Brain microvascular endothelial cell (primary cell): ENCODE results near the gene LAMTOR4.

ENCODE experiments used
- DNase-seq: peaks from one replicate; pipeline ENCODE4 v3.0.0-alpha.2; 2020
- H3K27ac ChIP-seq: fragments of 250-450 bp; sonication (Bioruptor Pico); 2 replicates; pipeline ENCODE4 v1.5.1; 2020; ENCODE audit warnings: mild to moderate bottlenecking, moderate library complexity
- H3K27me3 ChIP-seq: fragments of 250-450 bp; sonication (Bioruptor Pico); replicated peaks from 2 replicates; pipeline ENCODE4 v1.5.1; 2020; ENCODE audit warnings: mild to moderate bottlenecking
- H3K36me3 ChIP-seq: fragments of 250-450 bp; sonication (Bioruptor Pico); replicated peaks from 2 replicates; pipeline ENCODE4 v1.5.1; 2020; ENCODE audit warnings: mild to moderate bottlenecking
- H3K4me3 ChIP-seq: 2 replicates; pipeline ENCODE4 v1.5.1; 2011; ENCODE audit warnings: low read depth, mild to moderate bottlenecking, control low read depth, low read length, moderate library complexity
- in situ Hi-C: cut with HindIII; loops from 2 replicates; pipeline ENCODE4 v1.10.0; 2017; ENCODE audit warnings: low sequenced_read_pairs, low pct_ligation_motif_present
- TF ChIP-seq, protein P1 (sequence below): IDR thresholded peaks from 2 replicates; pipeline ENCODE4 v1.5.1; 2011; ENCODE audit warnings: low read depth, mild to moderate bottlenecking, moderate library complexity, low read length, control low read depth, inconsistent platforms; ENCODE audit errors: missing control alignments

LAMTOR4 gene

DNA sequence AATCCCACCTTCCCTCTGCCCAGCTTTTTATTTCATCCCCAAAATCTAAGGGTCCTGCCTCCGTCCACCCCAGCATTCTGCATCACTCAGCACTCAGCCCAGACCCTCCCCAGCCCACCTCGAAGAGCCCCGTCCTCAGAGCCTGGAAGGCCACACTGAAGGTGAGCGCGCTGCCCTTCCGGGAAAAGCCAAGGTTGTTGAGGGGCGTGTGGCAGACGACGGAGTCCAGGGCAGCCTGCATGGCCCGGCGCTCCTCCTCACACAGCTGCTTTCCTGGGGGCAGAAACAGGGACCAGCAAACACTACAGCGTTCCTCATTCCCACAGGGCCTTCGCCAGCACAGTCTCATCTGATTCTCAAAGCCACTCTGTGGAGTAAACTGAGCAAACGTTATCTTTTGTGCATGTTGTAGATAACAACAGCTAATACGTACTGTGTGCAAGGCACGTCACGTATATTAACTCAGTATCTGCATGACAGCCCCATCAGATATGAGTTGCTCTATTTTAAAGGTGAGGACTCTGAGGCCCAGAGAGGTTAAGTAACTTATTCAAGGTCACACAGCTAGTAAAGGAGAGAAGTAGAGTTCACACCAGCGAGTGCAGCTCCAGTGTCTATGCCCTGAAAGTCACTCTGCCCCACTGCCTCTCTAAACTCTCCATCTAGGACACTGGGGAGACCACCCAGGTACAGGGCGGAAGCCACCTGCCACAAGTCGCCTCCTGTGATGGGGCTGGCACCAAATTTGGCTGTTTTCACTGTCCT is 7.0 kb downstream of the LAMTOR4 start:
- TF ChIP-seq, protein P1, sequence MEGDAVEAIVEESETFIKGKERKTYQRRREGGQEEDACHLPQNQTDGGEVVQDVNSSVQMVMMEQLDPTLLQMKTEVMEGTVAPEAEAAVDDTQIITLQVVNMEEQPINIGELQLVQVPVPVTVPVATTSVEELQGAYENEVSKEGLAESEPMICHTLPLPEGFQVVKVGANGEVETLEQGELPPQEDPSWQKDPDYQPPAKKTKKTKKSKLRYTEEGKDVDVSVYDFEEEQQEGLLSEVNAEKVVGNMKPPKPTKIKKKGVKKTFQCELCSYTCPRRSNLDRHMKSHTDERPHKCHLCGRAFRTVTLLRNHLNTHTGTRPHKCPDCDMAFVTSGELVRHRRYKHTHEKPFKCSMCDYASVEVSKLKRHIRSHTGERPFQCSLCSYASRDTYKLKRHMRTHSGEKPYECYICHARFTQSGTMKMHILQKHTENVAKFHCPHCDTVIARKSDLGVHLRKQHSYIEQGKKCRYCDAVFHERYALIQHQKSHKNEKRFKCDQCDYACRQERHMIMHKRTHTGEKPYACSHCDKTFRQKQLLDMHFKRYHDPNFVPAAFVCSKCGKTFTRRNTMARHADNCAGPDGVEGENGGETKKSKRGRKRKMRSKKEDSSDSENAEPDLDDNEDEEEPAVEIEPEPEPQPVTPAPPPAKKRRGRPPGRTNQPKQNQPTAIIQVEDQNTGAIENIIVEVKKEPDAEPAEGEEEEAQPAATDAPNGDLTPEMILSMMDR, result no peak
- in situ Hi-C loops, result no loop called here
- Histone ChIP-seq H3K27me3 (no peaks in the 10 kb centered on the region), H3K4me3 (no peak overlapping the region), H3K36me3 (peaks cover 39% of the 10 kb centered on the region), H3K27ac (no peak overlapping the region)
- no peak for DNase-seq

DNA sequence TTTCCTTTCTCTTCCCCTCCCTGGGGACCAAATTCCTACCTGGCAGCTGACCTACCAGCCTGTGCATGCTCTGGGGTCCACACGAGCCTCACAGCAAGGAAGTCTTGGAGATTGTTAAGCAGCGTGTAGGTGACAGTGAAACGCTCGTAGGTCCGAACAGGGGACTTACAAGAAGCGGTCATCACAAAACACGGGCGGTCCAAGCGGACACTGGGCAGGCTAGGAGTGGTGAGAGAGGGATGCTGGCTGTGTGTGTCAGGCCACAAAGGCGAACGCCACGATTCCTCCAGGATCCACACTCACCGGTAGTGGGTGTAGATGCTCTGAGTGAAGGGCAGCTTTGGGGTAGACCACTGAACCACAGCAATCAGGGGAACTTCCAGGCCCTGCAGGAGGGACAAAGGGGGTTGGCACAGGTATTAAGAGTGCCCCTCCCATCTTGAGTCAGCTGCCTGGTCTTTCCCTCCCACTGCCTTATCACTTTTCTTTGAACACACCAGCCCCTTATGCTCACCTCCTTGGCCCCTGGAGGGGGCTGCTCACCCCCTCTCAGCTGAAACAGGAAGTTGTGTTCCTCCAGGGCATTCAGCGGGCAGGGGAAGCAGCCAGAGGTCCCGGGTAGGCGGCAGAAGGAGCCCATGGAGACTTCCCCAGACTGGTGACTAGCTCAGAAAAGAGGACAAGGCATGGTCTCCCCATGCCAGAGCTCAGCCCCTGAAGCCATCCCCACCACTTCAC is 7.8 kb downstream of the LAMTOR4 start:
- DNase-seq, result no peak

DNA sequence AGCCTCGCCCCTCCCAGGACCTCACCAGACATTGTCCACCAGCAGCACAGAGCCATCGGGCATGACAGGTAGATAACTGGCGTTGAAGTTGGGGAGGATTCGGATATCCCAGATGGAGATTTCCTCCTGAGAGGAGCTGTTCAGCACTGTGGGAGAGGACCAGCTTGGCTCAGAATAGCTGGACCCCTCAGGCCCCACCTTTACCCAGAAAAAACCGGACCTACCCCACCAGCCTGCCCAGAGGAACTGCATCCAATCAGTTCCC is 8.3 kb downstream of the LAMTOR4 start:
- H3K27me3 ChIP-seq, result no peaks in the 10 kb centered on the region
- peak overlapping the region; percentile 64 for H3K4me3 ChIP-seq
- H3K27ac ChIP-seq, result no peak overlapping the region
- no peak for DNase-seq
- TF ChIP-seq, protein P1, result no peak
- peaks cover 39% of the 10 kb centered on the region for H3K36me3 ChIP-seq
- in situ Hi-C loops, result no loop called here

More for the DNA sequence above, 7.8 kb downstream of the LAMTOR4 start:
- Histone ChIP-seq H3K4me3 (peak overlapping the region; percentile 64), H3K27me3 (no peaks in the 10 kb centered on the region), H3K27ac (no peak overlapping the region), H3K36me3 (peaks cover 39% of the 10 kb centered on the region)
- in situ Hi-C loops, result no loop called here
- TF ChIP-seq, protein P1, result no peak

DNA sequence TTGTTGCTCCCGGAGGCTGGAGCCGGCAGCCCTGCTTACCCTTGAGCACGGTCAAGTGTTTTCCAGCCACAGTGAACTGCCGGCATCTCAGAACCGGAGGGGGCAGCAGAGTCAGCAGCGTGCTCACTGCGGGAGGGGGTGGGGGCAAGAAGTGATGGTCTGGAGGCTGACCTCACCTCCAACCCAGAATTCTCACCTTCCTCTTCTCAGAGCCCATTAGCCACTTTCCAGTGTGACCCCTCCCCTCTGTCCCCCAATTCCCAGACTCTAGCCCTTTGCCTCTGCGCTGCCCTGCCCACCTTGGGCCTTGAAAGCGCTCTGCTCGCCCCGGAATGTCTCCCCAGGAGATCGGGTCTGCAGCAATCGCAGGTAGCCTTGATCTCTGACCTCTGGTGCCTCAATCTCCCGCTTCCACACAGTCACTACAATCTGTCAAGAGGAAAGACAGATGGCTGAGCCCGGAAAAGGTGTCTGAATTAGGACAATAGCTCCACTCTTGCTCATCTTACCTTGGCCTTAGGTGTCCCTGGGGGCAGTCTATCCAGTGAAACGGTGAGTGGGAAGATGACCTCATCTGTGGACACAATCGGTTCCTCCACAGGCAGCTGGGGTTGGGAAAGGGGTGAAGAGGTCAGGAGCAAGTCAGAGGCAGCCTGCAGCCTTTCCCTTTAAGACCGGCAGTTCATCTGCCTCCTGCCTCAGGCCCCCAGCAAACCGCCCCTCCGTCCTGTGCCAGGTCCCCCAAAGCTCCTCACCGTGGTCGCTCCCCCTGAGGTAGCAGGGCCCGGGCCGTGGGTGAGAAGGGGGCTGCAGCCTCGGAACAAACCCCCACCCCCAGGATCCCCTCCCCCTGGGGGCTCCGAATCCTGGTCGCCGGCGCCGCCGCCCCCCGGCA is 8.9 kb downstream of the LAMTOR4 start:
- in situ Hi-C loops, result no loop called here
- Histone ChIP-seq H3K4me3 (peak overlapping the region; percentile 64), H3K27ac (peak overlapping the region; percentile 39), H3K27me3 (no peaks in the 10 kb centered on the region), H3K36me3 (peaks cover 39% of the 10 kb centered on the region)
- DNase-seq, result no peak
- TF ChIP-seq, protein P1, result peak; percentile 59

DNA sequence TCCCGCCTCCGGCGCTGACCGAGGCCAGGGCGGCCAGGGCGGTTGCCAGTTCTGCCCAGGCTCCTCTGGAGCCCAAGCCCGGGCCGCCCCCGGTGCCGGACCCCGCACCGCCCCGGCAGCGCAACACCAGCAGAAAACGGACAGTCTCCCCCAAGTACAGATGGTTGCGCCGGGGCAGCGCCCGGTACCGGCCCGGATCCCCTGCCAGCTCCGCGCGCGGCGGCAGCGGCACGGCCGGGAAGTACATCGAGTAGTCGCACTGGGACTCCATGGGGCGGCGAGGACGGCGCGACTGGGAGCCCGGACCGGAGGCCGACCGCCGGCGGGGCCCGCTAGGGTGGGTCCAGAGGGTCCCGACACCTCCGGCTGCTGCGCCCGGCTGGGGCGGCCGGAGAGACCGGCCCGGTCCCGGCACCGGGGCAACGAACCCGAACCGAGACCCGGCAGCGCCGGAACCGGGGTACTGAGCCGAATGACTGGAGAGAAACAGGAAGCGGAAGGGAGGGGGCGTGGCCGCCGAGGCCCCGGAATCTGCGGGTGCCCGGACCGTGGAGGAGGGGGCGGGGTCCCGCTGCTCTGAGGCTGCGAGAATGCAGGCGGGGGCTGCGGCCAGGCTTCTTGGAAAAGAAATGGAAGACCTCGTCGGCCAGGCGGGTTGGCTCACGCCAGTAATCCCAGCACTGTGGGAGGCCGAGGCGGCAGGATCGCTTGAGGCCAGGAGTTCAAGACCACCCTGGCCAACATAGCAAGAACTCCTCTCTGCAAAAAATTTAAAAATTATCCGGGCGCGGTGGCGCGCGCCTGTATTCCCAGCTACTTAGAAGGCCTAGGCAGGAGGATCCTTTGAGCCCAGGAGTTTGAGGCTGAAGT is 9.7 kb downstream of the LAMTOR4 start, which contains the start of gene TRAPPC14:
Gene TRAPPC14, minus strand, starts transcription at position 495 of the 870 bp plus-strand sequence. Its CDS starts 224 bp downstream, at position 271.
- Histone ChIP-seq H3K4me3 (peak within 1 kb of the TSS; percentile 64), H3K36me3 (peaks cover 35% of the 10 kb centered on the region), H3K27ac (peak within 1 kb of the TSS; percentile 39), H3K27me3 (no peaks in the 10 kb centered on the region)
- TF ChIP-seq, protein P1, result no peak
- DNase-seq, result peak; percentile 81
- in situ Hi-C loops, result no loop called here
